GM12872 (cell line): Measurements from ENCODE around the gene PAQR7.

Experiments used
- TF ChIP-seq, protein P1 (sequence below): IDR thresholded peaks from 3 replicates; pipeline ENCODE4 v1.5.1; 2011; ENCODE audit warnings: low read depth, mild to moderate bottlenecking, low read length, moderate library complexity; ENCODE audit not compliant: insufficient read depth

PAQR7 gene

DNA sequence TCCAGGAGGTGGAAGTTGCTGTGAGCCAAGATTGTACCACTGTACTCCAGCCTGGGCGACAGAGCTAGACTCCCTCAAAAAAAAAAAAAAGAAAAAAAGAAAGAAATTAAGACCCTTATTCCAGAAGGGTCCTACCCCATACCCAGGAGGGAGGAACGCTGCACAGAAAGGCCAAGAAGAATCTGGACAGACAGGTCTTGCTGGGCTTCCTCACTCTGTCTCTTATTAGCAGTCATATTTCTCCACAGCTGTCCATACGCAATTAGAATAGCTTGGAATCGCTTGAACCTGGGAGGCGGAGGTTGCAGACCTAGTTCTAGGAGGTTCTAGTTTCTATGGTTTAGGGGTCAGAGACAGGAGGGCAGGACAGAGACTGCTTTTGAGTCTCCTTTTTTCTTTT is 3.2 kb upstream of the PAQR7 start:
- TF ChIP-seq, protein P1, sequence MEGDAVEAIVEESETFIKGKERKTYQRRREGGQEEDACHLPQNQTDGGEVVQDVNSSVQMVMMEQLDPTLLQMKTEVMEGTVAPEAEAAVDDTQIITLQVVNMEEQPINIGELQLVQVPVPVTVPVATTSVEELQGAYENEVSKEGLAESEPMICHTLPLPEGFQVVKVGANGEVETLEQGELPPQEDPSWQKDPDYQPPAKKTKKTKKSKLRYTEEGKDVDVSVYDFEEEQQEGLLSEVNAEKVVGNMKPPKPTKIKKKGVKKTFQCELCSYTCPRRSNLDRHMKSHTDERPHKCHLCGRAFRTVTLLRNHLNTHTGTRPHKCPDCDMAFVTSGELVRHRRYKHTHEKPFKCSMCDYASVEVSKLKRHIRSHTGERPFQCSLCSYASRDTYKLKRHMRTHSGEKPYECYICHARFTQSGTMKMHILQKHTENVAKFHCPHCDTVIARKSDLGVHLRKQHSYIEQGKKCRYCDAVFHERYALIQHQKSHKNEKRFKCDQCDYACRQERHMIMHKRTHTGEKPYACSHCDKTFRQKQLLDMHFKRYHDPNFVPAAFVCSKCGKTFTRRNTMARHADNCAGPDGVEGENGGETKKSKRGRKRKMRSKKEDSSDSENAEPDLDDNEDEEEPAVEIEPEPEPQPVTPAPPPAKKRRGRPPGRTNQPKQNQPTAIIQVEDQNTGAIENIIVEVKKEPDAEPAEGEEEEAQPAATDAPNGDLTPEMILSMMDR = no peak

DNA sequence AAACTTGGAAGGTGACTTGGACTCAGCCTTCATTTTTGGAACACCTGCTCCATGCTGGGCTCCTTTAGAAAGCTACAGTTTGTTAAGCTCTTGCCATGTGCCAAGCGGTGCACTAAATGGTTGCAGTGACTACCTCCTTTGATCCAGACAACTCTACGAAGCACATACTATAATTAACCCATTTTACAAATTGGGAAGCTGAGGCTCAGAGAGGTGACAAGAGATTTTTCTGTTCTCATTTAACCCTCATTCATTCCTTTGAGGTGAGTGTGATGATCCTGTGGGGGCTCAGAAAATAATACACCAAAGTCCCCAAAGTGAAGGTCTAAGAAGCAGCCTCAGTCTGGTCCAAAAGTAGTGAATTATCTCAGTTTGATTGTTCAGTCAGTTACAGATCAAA is 1.6 kb upstream of the PAQR7 start:
- TF ChIP-seq, protein P1 = no peak

DNA sequence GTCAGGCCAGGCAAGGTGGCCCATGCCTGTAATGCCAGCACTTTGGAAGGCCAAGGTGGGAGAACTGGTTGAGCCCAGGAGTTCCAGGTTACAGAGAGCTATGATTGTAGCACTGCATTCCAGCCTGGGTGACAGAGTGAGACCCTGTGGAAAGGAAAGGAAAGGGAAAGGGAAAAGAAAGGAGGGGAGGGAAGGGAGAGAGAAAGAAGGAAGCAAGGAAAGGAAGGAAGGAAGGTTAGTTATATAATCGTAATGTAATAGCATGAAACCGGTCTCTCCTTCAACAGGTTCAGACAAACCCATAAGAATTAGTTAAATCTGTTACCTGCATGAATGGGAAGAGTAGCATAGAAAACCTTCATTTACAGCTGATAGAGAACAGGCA is 1.2 kb upstream of the PAQR7 start:
- TF ChIP-seq, protein P1 = no peak

DNA sequence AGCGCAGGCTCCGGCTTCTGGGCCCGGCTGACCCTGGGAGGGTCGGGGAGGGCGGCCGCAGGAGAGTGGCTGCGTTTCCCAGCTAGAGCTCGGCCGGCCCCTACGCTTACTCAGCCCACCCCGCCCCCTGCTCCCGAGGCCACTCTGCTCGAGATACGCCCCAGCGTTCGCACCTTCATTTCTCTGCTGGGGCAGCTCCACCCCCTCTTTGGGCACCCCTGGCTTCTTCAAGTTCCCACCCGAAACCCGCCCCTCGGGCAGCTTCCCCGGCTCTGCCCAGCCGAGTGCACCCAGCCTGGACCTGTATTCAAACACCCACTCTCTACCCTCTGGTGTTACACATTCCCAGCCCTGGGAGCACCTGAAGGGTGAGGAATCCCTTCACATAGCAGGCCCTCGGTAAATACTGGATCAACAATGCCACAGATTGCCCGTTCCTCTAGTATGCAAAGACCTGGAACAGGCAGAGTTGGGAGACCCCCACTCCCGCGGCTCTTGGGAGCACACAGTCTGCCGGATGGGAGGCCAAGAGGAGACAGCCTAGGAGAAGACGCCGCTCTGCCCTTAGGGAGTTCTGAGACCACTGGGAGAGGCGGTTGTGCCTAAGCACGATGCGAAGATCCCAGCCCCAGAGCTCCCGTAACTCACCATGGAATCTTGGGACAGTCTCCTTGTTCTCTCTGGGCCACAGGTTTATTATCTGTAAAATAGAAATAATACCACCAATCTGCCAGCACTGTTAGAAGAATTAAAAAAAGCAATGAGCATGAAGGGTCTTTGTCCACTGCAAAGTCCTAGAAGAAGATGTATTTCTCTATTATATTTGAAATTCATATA is 566 bp upstream of the PAQR7 start:
- TF ChIP-seq, protein P1 = no peak

DNA sequence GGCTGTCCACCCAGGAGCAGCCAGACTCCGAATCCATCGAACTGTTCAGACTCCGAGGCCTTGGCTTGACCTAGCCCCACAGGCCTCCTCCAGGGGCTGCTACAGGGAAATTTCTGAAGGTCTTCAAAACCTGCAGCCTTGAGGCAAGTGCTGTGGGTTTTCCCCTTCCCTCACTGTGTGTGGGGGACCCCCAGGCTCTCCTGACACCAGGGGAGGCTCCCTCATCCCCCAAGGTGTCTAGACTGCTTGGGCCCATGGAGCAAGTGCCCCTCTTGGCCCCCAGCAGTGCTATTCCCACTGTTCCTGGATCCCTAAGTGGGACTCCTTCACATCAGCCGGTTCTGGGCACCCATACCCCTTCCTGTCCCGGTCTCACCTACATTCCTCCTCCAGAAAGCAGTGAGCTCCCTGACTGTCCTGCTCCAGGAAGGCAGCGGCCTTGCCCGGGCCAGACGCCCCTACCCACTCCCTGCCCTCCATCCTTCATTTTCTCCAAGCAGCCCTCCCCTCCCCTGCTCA is 814 bp downstream of the PAQR7 start:
- TF ChIP-seq, protein P1 = no peak

DNA sequence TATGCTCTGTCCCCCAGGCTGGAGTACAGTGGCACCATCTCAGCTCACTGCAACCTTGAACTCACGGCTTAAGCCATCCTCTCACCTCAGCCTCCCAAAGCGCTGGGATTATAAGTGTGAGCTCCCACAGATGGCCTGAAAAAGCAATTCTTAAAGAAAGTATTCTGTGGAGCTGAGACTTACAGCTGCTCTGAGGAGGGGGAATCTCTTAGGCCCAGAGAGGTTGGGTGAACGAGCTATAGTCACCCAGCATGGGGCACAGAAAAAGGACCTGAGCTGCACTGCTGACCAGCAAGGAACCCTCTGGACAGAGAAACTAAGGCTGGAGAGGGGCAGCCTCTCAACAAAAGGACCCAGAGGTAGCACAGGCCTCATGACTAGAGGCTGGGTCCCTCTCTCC is 1.3 kb downstream of the PAQR7 start:
- TF ChIP-seq, protein P1 = no peak

DNA sequence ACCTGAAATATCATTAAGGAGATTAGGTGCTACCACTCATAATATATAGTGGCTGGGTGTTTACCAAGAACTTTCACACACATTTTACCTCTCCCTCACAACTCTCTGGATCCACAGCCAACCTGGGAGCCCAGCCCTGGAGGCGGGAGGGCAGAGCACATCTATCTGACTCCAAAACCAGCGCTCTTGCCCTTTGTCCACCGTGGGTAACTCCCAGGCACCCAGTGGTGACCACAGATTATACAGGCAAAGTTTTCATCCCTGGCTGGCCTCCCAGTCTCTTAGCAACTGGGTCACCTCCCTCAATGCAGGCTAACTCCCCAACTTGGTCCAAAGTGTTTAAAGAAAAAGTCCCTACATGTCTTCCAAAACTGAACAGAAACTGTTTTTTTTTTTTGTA is 2.4 kb downstream of the PAQR7 start:
- TF ChIP-seq, protein P1 = no peak
